HG03066 (cell line): ENCODE data around the gene MSI2.

Source experiments
- ATAC-seq: cut with Tn5 transposase; IDR thresholded peaks from one replicate; pipeline ENCODE4 v1.9.1; 2021; ENCODE audit warnings: low read depth; ENCODE audit not compliant: unreplicated experiment

The MSI2 gene

DNA sequence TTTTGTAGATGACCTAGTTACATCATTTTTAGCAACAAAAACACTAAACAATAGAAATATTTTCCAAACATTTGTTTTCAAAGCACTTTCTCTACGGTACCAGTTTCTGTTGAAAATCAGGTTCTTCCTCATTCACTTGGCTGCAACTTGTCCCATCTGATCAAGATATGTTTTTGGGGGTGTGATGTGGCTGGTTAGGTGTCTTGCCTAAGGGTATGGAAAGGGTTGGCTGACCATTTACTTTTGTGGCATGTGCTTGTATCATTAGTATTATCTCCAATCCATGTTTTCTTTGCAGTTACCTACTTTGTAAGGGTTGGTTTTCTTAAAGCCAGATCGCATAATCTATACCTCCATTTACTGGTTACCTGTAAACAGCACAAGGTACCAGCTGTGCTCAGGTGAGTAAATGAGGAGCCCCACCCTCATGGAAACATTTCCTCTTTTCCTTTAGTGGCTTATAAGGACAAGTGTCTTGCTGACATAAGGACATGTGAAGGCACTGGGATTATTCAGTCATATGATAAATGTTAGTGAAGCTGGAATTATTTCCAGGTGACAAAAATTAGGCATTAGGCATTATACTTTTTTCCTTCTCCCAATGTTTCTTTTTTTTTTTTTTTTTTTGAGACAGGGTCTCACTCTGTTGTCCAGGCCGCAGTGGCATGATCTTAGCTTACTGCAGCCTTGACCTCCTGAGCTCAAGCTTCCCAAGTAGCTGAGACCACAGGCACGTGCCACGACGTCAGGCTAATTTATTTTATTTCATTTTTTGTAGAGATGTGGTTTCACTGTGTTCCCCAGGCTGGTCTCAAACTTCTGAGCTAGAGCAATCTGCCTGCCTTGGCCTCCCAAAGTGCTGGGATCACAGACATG is 326.8 kb downstream of the MSI2 start:
- ATAC-seq = no peak

DNA sequence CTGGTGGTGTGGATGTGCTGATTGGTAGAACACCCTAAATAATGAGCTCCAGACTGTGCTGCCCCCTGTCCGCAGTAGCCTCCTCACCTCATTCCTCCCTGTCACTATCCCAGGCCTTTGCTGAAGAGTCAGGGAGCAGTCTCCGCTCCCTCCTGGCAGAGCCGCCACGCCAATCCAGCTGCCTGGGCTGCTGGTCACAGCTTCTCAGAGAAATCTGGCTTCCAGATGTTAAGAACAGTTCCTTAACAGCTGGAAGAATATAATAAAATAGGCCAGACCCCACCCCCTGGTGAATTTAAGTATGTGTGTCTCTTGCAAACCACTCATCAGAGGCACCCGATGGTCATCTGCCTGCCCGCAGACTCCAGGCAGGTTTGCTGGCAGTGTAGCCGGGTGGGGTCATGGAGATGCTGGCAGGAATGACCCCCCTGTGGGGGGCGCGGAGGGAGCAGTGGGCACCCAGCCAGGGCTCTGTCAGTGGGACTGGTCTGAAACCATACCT is 327.8 kb downstream of the MSI2 start:
- ATAC-seq = no peak

DNA sequence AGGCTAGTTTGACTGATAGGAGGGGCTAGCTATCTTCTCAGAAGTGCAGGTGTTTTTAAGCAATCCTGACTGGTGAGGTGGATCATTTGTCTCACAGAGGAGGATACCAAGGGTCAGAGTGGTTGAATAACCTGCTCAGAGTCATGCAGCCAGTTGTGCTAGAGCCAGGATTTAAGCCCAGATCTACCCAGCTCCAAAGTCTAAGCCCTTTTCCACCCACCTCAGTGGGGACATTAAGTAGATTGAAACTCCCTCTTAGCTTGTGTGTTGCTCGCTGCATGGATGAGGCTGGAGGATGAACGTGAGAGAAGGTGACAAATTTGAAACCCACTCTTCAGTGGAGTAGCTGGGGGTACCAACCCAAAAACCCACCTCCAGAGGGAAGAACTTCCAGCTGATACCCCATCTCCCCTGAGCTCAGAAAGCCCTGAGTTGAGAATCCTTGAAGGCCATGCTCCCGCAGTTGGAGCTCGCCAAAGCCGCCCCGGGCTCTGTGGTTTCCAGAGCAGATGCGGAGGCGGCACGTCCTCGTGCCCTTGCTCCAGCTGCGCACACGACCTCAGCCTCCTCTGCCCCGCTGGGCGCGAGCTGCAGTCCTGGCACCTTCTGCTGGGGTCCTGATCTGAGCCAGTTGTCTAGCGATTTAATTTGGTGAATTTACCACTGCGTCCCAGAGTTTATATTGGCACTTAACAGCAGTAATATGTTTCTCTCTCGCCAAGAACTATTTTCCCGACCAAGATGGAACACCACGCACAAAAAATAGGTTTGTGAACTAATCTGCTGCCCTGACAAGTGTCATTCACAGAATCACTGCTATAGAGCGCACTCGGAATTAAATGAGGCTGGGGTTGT is 329.2 kb downstream of the MSI2 start:
- no peak for ATAC-seq

DNA sequence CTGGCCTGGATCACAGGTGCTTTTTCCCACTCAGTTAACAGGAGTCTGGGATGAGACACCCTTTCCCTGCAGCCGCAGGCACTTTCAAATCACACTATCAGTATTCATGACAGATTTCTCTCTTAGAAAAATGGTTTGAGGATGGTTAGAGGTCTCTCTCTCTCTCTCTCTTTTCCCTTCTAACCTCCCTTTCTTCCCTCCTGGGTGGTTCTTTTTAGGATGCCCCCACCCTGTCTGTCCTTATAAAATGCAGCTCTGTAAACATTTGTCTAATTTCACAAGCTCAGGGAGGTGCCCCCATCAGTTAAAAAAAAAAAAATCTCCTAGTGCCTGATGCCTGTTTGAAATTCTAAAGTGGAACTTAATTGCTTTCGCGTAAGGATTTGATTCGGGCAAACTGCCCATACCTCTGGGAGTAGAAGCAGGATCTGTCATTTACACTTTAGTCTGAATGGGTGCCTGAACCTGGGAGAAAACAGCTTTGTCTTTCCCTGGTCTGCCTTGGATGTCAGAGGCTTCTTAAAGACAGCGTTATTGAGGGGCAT is 329.9 kb downstream of the MSI2 start:
- ATAC-seq = no peak

DNA sequence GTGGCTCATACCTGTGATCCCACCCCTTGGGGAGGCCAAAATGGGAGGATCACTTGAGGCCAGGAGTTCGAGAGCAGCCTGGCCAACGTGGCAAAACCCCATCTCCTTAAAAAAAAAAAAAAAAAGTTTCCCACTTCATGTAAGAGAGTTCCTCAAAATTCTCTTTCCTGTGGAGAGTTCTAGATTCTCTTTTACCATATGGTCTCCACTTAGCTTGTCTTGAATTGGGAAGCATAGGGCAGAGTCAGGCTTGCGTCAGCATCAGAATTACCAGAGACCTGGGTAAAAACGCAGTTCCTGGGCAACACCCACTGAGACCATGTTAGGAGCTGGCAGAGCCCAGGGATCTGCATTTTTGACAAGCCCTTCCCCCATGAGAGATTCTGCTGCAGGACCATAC is 330.4 kb downstream of the MSI2 start:
- no peak for ATAC-seq

DNA sequence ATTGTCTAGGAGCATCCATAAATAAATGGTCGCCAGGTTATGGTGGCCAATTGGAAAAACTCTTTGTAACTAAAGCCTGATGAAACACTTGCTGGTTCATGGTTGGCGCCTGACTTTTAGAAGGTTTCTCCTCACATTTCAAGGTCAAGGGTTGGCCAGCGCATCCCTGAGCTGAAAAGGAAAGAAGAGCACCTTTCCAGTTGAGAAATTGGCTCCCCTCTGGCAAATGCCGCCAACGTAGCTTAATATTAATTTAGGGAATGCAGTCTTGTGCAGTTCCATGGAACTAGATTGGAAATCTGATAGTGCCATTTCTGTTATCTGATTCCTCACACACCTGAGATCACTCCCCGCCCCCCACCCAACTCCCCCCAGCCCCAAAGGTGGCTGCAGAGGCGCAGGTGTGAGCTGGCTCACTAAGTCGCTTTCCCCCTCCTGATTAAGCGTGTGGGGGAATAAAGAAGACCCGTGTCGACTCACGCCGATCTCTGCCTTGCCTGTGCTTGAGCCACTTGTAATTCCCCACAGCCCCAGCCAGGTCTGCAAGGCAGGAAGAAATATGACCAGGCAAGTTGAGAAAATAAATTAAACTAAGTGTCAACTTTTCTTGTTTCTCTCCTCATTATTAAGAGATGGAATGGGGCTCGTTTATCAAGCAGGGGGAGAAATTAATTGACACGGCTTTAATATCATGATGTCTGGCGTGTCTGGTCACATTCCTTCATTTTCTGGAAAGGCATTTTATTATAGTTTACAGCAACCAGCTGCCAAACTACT is 331.1 kb downstream of the MSI2 start:
- no peak for ATAC-seq

DNA sequence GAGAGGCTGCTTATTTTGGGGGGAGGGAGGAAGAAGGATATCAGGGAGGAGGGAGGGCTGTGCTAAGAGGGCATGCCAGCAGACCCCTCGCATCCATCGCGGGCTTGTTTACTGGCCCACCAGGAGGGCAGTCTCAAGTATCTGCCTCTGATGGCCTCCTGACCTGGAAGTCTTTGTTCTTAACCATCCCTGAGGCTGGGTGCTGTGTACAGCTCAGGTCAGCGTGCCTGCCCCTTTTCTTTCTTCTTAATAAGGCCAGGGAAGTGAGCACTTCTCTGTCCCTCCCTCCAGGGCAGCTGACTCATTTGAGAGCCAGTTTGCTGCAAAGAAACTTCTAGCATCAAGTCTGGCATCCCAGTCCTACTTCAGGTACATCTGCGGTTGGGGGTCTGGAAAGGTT is 331.8 kb downstream of the MSI2 start:
- no peak for ATAC-seq

DNA sequence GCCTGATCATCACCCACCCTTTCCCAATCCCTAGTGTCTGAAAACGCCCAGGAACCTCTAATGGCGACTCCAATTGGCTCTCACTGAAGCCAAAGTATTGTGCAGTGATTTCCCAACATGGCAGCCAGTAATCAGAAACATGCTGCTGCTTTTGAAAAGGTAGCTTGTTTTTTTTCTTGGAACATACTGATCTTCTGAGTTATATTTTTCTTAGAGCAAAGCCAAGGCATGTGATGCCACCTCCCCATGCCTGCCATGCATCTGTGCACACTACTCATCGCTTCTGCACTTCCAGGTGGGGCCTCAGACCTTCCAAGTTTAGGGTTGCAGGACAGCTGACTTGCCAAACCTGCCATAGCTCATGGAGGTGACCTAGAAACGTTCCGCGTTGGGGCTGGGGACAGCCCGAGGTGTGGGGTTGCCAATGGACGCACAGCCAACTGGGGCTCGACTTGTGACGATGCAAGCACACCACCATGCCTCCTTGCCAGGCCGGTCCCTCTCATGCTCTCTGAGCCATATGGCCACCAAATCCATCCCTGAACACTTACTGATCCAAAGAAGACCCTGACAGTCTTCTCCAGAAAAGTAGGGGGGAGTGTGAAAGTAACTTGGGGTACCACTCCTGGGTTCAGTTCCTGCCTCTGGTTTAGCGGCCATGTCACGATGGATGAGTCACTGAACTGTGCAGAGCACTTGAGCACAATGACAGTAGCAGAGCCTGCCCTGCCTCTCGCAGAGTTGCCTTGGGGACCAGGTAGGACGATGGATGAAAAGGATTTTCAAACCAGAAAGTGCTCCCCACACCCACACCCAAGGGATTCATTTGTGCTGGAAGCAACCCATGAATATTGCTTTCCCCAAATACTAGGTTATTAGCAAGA is 333.1 kb downstream of the MSI2 start:
- no peak for ATAC-seq

DNA sequence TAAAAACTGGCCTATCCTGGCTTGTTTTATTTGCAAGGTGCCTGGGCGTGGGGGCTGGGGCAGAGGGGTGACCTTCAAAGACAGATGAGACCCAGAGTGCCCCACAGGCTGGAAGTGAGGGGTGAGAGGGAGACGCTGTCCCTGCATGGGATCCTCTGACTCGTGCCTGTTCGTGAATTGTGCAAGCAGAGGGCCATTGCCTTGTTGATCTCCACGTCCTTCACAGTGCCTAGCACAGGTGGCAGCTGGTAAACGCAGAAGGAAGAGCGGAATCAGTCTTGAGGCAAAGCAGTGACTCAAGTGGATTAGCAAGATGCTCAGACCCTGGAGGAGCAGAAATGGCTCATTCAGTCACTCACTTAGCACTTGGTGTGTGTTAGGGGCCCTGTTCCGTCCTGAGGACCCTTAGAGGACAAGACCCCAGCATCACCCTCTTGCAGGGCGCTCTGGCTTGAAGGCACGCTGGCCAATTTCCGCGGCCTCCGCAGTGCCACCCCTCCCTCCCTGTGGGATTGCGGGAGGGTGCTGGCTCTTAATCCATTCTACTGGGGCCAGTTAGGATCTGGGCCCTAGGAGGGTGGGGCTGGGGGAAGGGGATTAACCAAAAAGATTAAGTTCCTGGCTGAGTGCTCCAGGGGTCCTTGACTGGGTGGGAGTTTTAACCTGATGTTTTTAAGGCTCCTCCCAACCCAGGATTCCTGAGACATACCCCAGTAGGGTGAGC is 337.6 kb downstream of the MSI2 start:
- ATAC-seq = no peak

DNA sequence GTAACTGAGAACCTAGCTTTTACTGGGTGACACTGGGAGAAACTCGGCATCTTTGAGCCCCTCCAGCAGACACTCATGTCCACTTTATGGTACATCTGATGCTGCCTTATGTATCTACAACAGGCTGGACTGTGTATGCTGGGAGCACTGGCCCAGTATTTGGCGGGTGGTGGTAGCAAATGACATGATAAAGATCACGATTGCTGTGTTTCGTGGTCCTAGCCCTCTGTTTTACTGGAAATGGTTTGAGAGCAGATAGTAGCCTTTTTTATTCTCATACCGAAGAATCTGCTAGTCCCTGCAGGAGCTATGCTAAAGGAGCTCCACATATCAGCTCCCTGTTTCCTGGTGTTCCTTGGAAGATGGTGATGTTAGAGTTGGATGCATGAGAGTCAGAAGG is 338.4 kb downstream of the MSI2 start:
- no peak for ATAC-seq

DNA sequence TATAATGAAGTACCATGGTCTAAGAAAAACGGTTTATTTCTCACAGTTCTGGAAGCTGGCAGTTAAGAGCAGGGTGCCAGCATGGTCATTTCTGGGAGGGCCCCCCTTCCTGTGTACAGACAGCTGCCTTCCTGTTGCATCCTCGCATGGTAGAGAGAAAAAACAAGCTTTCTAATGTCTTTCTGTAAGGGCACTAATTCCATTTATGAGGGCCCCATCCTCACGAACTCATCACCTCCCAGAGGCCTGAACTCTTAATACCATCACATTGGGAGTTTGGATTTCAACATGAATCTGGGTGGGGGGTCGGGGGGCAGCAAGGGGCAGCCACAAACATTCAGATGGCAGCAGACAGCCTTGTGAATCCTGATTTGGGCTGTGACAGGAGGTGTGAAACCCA is 339.1 kb downstream of the MSI2 start:
- no peak for ATAC-seq

DNA sequence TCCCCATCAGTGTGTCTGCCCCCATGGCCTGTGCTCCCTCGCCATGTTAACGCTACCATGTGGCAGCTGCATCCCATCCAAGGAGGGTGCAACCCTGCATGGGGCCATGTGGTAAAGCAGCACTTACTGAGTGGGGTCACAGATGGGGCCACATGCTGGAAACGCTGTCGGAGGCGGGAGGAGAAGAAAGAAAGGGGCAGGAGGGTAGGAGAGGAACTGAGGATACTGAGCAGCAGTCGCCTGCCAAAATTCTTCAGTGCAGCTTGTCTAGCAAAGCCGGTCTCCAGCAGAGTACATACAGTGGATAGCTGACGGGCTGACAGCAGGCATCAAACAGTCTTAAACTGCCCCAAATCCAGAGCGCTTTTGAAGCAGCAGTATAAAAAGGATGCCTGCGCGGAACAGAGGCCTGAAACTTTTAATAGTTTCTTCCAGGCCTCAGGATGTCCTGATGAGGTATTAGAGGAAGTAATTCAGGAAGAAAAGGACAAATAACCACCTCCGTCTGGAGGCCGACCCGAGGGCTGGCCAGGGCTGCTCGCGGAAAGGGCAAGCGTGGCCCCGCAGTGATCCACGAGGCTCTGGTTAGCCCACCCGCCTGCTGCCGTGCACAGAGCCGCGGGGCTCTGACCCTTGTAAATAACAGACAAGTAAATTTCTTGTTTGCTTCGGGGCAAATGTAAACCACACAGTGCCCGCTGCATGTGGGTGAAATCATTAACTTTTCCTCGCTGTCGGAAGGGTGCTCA is 339.8 kb downstream of the MSI2 start:
- ATAC-seq = no peak

DNA sequence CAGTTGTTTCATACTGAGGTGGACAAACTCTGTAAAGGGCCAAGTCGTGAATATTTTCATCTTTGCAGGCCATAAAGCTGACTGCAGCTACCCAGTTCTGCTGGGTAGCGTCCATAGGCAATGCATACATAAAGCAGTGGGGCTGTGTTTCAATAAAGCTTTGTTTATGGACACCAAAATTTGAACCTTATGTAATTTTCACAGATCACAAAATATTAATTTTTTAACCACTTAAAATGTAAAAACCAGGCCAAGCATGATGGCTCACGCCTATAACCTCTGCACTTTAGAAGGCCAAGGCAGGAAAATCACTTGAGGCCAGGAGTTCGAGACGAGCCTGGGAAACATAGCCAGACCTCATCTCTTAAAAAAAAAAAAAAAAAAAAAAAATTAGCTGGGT is 340.8 kb downstream of the MSI2 start:
- no peak for ATAC-seq

DNA sequence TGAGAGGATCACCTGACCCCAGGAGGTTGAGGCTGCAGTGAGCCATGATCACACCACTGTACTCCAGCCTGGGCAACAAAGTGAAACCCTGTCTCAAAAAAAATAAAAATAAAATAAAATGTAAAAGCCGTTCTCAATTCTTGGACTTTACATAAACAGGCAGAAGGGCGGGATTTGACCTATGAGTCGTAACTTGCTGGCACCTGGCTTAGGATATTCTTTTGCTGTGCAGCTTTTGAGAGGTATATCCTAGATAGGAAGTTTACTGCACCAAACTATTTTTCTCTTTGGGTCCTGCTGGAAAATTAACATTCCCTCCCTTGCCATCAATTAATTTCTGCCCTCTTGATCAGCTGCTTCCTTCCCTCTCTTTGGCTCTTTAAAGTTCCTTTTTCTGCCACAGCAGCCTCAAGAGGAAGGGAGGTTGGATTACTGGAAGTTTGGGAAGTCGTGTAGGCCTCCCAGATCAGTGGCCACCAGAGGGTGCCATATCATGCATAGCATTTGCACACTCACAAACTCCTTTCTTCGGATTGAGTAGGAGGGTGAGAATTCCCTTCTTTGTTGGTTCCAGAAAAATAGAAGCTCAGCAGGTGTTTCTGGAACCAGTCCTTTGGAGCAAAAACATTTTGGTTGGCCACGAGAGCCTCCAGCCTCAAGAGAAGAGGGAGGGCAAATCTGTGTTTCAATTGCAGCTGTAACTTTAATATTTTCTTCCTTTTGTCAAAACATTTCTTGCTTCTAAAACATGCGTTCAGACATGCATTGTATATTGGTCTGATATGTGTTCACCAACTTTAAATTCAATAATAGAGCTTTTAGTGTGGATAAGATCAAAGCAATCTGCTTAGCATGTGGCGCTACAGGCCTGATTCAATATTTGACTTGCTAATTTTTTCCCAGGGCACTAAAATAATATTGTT is 341.5 kb downstream of the MSI2 start:
- no peak for ATAC-seq

DNA sequence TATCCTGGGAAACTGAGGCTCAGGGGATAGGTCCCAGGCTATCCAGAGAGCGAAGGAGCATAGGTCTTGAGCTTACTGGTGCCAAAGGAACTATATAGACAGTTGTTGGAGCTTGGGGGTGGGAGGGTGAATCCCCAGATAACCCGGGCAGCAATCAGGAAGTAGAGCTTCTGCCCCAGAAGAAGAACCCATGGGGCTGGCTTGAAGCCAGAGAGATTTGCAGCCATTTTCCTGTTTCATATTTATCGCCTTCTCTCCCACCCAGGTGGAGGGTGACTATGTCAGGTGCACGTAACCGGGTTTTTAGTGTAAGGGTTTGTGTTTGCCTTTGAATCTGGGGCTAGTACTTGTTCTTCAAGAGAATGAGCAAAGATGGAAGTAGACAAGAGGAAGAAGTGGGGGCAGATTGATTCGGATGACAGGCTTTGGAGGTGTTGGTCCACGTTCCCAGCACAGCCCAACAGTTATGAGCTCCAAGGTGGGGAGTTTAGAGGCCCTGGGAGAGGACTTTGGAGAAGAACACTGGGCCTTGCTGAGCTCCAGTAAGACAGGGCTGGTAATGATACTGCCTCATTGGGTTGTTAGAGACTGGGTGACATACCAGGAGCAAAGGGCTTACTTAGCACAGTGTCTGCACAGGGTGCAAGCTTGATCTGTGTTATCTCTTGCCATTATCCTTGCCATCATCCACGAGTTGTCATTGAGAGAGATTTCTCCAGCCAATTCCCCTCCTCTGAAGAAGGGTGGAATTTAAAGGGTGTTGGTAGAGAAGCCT is 343.1 kb downstream of the MSI2 start:
- ATAC-seq = no peak

DNA sequence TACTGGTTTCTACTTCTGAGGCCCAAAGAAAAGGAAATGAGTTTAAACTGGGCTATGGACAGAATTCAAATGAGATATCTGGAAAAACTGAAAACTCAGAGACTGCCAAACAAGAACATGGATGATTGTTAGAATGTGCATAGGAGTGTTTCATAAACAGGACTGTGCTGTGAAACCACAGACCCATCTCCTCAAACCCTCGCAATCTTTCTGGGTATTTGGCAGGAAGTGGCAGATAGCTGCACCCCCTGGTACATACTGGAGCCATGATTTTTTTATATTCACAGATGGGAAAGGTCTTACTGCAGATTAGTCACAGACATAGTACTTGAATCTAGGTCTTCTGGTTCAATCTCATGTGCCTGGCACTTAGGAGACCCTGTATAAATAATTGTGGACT is 343.8 kb downstream of the MSI2 start:
- ATAC-seq = no peak
